Stimulated activated CD4-positive, alpha-beta T cell treated with anti-CD3 and anti-CD28 coated beads, Interleukin-12 subunit alpha, Interleukin-12 subunit beta, amount 100 ng/mL, for 4 hours (primary cell): Measurements from ENCODE around the gene SNN.

Experiments used
- DNase-seq: peaks from one replicate; pipeline ENCODE4 v3.0.0-alpha.2; 2020

The SNN gene

DNA sequence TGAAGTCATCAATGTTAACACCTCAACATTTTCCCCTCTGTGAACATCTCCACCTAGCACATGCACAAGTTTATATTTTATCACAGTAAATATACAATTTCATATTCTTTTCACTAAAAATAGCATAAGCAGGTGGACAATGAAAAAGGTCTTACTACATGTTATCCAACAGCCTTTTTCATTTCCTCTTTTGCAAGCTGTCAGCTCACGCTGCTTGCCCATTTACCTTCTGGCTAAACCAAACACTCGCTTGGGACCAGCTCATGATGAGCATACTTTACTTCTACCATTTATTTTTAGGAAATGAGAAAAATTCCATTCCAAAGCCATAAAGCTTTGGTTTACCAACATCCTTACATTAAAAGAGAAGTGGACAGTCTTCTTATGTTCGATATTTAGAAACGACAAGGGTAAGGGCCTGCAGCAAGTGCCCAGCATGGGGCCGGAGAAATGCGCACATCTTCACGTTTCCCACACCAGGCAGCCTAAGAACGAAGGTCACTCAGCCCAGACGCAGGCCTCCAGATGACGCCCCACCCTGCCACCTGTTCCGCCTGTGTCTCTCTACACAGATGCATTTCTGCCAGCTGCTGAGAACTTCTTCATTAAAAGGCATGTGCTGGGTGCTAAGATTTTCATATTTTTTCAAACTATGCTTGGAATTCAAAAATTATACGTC is 13.9 kb downstream of the SNN start:
- DNase-seq: no peak

DNA sequence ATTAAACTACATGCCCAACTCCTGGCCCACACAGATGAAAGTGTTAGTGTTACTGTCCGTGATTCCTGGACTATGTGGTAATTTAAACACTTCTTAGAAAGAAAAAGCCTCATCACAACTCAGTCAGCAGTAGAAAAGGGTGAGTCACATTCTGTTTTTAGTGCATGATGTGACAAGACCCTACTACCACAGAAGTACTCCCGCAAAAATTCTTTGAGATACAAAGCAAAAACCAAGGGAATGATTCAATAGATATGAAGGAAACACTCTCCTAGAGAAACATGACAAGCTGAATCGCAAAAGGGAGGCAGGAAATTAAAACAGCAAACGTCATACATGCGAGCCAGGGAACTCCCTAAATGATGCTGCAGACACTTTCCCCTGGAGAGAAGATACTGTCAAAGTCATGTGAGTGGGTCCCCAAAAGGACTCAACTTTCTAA is 14.4 kb downstream of the SNN start:
- DNase-seq: no peak

DNA sequence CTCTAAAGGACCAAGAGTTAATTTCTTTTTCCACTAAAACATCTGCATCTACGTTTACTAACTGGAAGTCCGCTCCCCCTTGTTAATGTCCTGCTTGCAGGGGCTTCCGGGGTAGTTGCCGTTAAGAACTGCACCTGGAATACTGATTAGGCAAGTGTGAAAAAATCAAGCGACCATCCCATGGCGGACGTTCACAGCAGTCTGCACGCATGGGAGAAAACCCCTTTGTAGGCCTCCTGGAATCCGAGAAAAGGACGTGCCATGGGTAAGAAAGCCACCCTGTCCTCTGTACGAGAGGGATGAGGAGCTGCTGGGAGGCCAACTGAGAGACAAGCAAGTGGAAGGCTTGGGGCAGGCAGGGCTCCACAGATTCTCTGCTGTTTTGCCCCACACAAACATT is 14.9 kb downstream of the SNN start:
- DNase-seq: no peak

DNA sequence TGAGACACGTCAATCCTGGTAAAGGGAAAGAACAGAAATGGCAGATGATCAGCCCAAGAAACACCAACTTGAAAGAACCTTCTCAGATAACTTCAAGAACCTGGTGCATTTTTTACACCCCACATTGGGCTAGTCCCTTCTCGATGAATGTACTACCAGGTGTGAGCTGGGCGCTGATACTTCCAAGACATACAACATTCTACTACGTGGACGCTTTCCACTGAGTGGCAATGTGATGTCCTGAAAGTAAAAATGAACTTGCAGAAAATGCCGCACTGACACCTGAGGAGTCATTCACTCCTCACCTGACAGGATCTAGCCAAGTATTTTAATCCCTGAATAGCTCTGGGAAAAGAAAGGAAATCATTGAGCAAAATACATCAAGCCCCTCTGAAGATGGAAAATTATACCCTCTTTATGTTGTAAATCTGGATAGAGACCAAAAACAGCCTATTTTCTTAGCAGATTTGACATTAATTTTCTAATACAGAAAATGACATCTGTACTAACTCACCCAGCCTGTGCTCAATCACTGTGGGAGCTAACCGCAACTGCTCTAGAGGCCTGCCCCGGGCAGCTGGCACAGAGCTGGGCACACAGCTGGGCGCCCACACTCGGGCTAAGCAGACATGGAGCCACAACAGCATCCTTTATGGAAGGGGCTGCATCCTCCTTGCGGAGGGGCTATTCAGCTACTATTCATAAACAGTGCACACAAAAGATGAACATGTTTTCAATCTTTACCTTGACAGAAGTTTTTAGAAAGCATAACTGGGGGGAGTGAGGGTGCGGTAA is 16.2 kb downstream of the SNN start:
- no peak for DNase-seq

DNA sequence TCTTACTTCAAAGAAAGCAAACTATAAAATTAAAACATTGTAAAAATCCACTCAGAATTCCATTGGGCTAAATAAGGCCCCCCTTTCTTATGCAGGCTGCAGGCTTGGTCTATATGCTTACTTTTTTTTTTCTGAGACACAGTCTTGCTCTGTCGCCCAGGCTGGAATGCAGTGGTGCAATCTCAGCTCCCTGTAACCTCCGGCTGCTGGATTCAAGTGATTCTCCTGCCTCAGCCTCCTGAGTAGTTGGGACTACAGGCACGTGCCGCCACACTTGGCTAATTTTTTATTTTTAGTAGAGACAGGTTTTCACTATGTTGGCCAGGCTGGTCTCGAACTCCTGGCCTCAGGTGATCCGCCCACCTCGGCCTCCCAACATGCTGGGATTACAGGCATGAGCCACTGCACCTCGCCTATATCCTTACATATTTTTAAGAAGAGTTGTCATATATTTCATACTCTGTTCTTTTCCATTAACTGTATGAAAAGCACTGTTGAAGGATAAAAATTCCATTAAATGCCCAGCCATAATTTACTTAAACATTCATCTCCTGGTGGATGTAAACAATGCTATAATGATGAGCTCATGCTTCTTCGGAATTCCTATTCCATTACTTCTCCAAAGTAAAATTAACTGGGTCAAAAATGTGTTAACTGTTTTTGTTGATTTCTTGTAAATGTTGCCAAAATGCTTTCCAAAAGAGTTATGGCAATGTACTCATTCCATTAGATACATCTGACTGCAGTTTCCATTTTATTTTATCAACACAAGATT is 17.8 kb downstream of the SNN start:
- DNase-seq: no peak

DNA sequence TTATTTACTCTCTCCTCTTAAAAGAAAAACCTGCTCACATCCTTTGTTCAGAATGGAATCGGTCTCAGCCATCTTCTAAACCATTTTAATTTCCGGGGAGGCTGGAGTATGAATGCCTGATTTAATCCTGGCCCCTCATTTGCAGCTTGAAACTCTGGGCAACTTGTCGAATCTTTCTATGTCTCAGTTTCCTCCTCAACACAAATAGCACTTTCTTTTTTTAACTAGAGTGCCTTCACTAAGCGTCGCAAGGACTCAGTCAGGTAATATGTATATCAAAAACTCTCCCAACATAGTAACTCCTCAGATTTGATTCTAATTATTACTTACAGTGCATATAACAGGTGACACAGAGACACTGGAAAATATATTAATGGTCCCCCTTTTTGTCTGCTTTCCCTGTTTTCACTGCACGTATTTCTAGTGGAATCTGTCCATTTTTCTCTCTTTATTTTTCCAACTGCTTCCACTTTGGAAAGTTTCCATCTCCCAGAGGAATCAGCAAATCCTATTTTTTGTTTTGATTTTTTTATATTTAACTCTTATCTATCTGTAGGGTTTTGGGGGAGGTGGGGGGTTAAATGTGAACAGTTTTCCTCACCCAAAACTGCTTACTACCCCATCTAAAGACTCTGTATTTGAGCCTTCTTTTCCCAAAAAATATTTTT is 18.6 kb downstream of the SNN start:
- no peak for DNase-seq

DNA sequence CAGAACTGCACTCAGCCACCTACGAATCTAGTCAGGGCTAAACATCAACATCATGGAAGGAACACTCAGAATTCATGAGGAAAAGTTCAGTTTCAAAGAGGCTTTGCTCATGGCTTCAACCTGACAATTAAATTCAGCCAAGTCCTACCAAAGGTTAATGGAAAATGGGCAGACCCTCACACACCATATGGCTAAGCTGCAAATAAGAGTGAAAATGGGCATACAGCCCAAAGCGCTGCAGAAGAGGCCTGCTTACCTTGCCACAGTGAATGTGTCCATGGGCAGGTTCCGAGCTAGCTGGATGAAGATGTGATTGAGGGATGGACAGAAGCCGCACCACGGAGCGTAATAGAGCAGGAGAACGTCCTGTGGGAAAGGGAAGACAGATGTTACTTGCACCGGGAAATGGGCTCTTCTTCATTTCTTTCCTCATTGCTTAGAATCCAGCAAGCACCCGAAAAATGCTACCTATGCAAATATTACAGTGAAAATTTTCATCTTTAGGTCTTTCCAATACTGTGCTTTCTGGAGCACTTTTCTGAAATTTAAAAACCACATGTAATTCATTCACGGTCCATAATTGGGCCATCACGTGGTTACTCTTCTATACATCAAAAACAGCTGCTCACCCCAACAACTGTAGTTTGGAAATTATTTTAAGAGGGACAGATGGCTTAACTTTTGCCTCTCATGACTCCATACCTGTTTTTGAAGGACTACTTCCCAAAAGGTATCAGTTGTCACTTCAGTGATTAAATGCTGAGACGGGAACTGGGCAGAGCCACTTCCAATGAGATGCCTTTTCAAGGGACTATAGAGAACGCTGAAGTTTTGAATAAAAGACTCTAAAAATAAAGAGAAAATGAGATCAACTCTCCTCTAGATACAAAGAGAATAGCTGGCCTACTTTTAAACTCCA is 19.6 kb downstream of the SNN start:
- DNase-seq: no peak

DNA sequence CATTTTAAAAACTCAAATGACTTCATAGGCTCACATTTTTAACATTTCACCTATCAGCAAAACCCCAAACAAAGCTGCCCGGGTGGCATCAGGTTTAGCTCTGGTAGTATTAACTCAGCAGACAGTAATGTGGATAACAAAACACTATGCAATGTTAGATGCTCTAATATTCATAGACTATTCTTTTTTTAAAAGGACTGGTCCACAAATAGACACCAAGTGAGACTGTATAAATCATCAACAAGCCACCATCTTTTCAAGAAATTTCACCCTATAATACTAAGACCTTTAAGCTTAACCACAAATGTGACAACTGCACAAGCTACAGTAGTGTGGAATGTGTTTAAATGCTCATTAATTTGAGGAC is 20.2 kb downstream of the SNN start:
- no peak for DNase-seq

DNA sequence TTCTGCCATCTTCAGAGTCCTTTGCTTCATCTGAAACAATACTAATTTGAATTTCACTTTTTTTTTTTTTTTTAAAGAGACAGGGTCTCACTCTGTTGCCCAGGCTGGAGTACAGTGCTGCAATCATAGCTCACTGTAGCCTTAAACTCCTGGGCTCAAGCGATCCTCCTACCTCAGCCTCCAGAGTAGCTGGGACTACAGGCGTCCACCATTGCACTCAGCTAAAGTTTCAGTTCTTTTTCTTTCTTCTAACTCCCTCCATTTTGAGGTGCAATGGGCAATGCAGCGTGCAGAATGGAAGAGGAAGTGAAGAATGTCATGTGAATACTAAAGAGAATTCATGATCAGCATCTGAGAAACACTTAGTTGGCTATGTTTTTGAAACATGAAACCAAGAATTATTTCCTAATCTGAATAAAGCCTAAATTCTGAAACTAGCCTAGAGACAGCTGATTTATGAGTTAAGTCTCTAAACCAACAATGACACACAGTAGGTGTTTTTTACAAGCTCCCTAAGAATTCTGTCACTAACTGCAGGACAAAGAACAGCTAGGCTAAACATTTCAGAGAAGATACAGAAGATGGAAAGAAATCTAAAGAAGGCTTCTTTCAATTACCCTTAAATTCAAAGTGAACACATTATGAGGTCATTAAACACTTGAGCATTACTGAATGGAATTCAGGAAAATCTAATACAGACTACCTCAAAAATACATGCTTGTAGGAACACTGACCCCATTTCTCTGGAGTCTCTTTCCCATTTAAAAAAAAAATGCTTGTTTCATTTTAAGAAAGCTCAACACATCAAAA is 21.0 kb downstream of the SNN start:
- DNase-seq: no peak

DNA sequence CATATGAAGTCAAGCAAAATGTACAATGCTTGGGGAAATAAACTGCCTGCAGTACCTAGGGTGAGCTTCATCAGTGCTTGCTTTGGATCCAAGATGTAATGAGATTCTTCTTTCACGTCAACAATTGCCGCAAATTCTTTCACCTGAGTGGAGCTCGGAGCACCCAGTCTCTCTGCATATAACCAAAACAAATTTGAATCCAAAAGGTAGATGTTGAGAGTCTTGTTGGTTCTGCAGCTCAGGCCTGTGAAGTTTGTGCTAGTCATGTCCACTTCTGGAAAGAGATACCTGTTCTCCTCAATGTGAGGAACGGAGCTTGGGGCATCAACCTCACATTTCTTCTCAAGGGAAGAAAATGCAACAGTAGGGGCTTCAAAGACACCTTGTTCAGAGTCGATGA is 23.0 kb downstream of the SNN start:
- DNase-seq: no peak

DNA sequence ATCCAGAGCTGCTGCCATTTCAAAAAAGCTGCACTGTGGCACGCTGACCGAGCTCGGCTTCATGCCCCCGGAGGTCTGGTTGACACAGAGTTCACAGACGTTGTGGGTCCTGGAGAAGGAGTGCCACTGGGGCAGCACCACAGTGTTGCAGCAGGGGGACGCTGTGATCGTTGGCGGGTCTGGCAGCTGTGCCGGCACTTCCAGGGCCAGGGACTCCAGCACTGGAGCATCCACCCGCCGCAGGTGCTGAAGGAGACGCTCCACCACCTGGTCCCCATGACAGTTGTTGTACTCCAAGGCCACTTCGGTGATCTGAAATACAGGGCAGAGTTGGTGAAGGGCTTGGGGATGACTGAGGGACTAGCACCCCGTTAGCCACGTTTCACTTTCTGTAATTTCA is 23.5 kb downstream of the SNN start:
- no peak for DNase-seq

DNA sequence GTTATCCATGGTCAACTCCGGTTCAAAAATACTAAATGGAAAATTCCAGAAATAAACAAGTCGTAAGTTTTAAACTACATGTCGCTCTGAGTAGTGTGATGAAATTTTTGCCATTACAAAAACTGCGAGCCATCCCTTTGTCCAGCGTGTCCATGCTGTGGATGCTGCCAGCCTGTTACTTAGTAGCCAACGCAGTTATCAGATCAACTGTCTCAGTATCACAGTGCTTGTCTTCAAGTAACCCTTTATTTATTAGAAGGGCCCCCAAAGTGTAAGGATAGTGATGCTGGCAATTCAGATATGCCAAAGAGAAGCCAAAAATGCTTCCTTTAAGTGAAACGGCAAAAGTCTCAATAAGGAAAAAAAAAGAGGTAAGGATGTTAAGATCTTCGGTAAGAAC is 23.9 kb downstream of the SNN start:
- no peak for DNase-seq

DNA sequence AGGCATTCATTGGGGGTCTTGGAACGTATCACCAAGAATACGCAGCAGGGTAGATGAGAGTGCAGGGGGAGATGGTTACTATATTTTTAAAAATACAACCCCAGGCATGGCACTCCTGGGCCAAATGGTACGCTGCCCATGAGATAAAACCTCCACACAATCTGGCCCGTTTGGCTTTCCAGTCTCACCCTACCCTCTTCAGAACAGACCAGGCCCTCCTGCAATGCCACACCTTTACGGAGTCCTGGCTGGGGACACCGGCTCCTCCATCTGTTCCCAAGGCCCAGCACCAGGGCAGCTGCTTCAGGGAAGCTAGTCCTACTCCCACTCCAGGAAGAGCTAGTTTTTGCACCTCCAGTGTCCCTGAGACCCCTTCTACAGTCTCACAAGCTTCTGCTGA is 24.4 kb downstream of the SNN start:
- no peak for DNase-seq

DNA sequence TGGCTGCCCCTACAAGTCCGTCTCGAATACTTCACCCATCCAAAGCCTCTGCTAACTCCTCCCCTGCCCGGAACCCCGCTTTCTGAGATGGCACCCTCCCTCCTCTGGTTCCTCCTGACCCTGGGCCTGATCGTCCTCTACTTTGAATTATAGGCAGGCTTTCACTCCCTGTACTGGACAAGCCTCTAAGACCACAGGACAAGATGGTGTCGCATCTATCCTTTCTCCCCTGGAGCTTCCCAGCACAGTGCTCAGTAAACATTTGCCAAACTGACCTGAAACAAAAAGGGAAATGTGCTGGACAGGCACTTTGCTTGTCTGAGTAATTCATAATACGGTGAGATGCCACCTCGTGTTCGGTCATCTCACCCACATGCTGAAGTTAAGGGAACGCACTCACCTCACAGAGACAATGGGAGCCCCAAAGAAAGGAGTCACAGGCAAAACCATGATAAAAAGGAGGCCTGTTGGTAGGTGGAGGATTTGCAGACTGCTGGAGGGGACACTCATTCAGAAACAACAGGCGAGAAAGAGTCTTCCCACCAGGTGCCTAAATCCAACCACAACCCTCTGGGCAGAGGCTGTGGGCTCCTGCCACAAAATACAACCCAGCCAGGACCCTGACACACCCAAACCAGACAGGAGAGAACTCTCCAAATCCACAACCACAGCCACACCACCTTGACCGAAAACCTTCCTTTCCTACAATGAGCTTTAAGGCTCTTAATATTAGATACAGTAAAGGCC is 28.2 kb downstream of the SNN start:
- no peak for DNase-seq

DNA sequence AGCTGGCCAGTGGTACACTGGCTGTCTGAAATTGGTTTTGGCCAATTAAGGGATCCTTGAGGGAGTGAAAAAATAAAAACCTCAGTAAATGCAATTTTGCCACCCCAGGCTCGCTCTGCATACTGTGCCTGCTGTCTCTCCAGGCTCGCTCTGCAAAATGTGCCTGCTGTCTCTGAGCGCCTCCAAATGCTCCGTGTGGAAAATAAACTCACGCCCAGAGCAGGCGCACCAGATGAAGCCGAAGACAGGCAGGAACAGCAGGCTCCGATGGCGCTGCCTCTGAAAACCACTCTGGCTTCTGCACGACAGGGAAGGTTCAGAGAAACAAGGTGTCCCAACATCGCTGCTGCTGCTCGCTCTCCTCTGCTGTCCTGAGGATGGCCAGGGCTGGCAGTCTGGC is 29.1 kb downstream of the SNN start:
- DNase-seq: no peak

DNA sequence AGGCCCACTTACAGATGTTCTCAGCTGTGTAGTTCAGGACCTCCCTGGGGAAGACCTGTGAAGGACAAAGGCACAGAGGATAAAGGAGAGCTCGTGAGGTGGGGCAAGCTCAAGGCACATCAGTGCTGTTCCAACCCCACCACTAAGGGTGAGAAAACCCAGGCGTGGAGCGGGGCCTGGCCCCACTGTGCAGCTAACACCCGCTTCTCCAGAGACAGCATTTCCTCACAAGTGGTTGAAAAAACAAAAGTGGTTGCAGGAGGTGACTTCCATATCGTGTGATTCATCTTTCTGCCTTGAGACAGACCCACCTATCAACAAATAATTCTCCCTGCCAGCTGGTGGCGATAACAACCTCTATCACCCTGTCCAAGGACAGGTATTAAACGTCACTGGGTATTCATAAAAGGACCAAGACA is 30.0 kb downstream of the SNN start:
- no peak for DNase-seq

DNA sequence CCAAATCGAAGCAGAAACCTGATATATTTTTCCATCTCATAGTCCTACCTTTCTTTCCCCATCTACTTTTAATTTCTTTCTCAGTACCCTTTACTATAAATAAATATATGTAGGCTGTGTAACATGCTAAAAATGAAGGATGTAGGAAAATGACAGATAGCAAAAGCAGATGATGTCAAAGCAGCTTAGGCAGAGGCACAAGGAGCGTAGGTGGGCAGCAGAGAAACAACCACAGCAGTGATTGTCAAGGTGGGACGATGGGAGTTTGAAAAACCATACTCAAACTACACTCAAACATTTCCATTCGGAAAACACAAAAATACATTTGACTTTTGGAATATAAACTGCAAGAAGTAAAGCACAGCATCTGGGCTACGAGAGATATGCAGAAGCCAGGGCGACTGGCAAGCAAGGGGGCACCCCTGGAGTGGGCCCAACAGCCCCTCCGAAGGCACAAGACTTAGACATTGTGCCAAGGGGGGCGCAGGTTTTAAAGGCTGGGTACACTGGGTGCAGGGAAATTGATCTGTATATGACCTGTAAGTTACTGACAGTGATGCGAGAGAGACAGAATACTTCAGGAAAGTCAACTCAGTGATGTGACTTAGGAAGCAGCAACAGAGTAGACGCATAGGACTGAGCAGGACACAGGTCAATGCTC is 31.1 kb downstream of the SNN start:
- DNase-seq: no peak

DNA sequence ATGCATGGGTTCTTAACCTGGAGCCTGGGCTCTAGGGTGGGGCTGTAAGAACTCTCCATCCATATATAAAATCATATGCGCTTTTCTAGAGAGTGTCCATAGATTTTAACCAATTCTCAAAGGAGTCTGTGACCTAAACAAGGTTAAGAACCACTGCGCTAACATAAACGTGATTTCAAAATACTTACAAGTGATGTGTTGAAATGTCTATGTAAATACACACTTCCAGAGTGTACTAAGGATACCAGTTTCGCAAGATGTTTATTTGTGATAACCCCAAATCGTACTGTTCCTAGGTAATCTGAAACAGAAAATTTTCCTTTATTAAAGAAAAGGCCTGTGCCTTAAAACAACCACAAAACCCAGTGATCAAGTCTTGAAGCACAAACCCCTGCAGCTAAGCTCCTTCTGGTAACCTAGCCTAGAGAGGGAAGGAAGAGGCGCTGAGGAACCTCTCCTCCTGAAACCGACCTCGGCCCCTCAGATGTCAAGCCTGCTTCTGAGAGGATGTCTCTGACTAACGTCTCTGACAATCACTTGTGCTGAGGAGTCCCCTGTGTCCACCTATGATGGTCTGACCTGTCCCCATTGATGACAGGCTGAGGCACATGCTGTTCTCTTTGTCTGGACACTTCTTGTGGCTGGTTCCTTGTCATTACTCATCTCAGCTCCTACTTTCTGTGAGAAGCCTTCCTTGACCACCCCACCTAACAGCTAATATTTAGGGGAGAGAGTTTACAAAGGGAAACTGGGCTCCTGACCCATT is 32.2 kb downstream of the SNN start:
- DNase-seq: no peak

DNA sequence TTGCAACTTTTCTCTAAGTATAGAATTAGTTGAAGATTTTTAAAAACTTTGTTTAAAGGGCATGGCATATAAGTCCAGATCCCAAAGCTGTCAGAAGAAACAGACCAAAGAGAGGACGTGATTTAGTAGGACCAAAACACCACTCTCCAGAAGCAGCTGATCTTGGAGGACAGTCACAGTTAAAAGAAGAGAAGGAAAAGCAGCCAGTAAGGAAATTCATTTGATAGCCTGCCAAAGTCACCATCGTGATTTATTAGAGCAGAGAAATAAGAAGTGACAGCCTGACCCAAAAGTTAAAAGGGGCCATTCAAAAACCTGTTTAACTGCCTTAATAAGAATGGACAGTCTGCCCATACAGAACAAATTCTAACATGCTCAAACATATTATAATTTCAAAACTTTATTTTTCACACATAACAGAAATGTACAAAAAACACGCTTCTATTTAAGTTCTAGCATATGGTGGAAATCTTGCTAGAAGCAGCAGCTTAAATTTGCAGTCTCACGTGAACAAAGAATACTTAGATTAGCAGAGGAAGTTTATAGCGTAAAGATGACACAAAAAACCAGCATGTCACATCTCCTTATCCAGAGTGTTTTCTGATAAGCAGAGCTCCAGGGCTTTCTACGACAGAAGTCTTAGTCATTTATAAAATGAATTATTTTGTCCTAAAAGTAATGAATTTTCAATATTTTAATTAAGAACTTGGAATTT is 37.2 kb downstream of the SNN start:
- DNase-seq: no peak
